ENCODE measurements around the gene CDH11. TPM values are rescaled to one million over a fixed set of nuclear protein-coding genes. Genes with fewer than 3 reads are reported as not detected.

The CDH11 gene
- total RNA-seq, 1 donor from 2014 or later = 82.1 TPM

GRCh38 chr16:64947651-64948050 is 174.2 kb downstream of the CDH11 start:
- H3K4me3 ChIP-seq (ENCODE audit: low read depth, low read length) = no peak overlapping the region
- FAIRE-seq (no peak), DNase-seq (ENCODE audit: low read depth) (no peak)
- H3K27me3 ChIP-seq (ENCODE audit: control insufficient read depth, insufficient read depth, low read length) = no peaks in the 10 kb centered on the region
- no peak for TF ChIP-seq CTCF (IDR thresholded peaks at IDR 0.05; ENCODE audit: insufficient read depth, low read length, severe bottlenecking)
- H3K36me3 ChIP-seq (ENCODE audit: control insufficient read depth, insufficient read depth, low read length) = peaks cover 2% of the 10 kb centered on the region

- no peak for FAIRE-seq
- no peaks in the 10 kb centered on the region for H3K36me3 ChIP-seq (ENCODE audit: control insufficient read depth, insufficient read depth, low read length)
Measured at GRCh38 chr16:64933885-64934284, 188.0 kb downstream of the CDH11 start.

GRCh38 chr16:64926476-64926875 is 195.4 kb downstream of the CDH11 start:
- DNase-seq (ENCODE audit: low read depth) (no peak), FAIRE-seq (no peak)
- Histone ChIP-seq H3K27me3 (ENCODE audit: control insufficient read depth, insufficient read depth, low read length) (no peaks in the 10 kb centered on the region), H3K36me3 (ENCODE audit: control insufficient read depth, insufficient read depth, low read length) (no peaks in the 10 kb centered on the region), H3K4me3 (ENCODE audit: low read depth, low read length) (no peak overlapping the region)
- no peak for TF ChIP-seq CTCF (IDR thresholded peaks at IDR 0.05; ENCODE audit: insufficient read depth, low read length, severe bottlenecking)

More at GRCh38 chr16:64933885-64934284, 188.0 kb downstream of the CDH11 start:
- no peak for DNase-seq (ENCODE audit: low read depth)
- Histone ChIP-seq H3K4me3 (ENCODE audit: low read depth, low read length) (no peak overlapping the region), H3K27me3 (ENCODE audit: control insufficient read depth, insufficient read depth, low read length) (no peaks in the 10 kb centered on the region)
- no peak for TF ChIP-seq CTCF (IDR thresholded peaks at IDR 0.05; ENCODE audit: insufficient read depth, low read length, severe bottlenecking)

GRCh38 chr16:64925166-64925565 is 196.7 kb downstream of the CDH11 start:
- H3K27me3 ChIP-seq (ENCODE audit: control insufficient read depth, insufficient read depth, low read length) = no peaks in the 10 kb centered on the region
- H3K4me3 ChIP-seq (ENCODE audit: low read depth, low read length) = no peak overlapping the region
- no peak for DNase-seq (ENCODE audit: low read depth)
- no peak for TF ChIP-seq CTCF (IDR thresholded peaks at IDR 0.05; ENCODE audit: insufficient read depth, low read length, severe bottlenecking)
- no peaks in the 10 kb centered on the region for H3K36me3 ChIP-seq (ENCODE audit: control insufficient read depth, insufficient read depth, low read length)
- no peak for FAIRE-seq

- Histone ChIP-seq H3K36me3 (ENCODE audit: control insufficient read depth, insufficient read depth, low read length) (no peaks in the 10 kb centered on the region), H3K4me3 (ENCODE audit: low read depth, low read length) (no peak overlapping the region), H3K27me3 (ENCODE audit: control insufficient read depth, insufficient read depth, low read length) (no peaks in the 10 kb centered on the region)
- no peak for DNase-seq (ENCODE audit: low read depth)
- no peak for TF ChIP-seq CTCF (IDR thresholded peaks at IDR 0.05; ENCODE audit: insufficient read depth, low read length, severe bottlenecking)
- no peak for FAIRE-seq
Measured at GRCh38 chr16:64924086-64924485, 197.8 kb downstream of the CDH11 start.

GRCh38 chr16:64919929-64920607 is 201.8 kb downstream of the CDH11 start:
- H3K4me3 ChIP-seq (ENCODE audit: low read depth, low read length) = no peak overlapping the region
- TF ChIP-seq CTCF (IDR thresholded peaks at IDR 0.05; ENCODE audit: insufficient read depth, low read length, severe bottlenecking) = no peak
- no peak for DNase-seq (ENCODE audit: low read depth)
- no peaks in the 10 kb centered on the region for H3K36me3 ChIP-seq (ENCODE audit: control insufficient read depth, insufficient read depth, low read length)
- no peaks in the 10 kb centered on the region for H3K27me3 ChIP-seq (ENCODE audit: control insufficient read depth, insufficient read depth, low read length)
- no peak for FAIRE-seq

Measured in bronchial epithelial cell (primary cell).